Inflammatory macrophage treated with lipopolysaccharide for 4 hours (primary cell): ENCODE data around the gene MAD2L1.
"Not testable (repeated sequence)": the region's sequence is repeated elsewhere in the genome, so short reads cannot be mapped to it uniquely, and the experiment has no call there.

ENCODE experiments used
- DNase-seq: peaks from one replicate; pipeline ENCODE4 v3.0.0-alpha.2; 2020

Gene MAD2L1

GRCh38 chr4:120066517-120067340 lies at the start of gene MAD2L1:
MAD2L1 (minus strand) TSS chr4:120066848; CDS start chr4:120066734, 114 bp downstream.
- peak; percentile 100 for DNase-seq

- DNase-seq, result no peak
These were observed 45.1 kb upstream of the MAD2L1 start for GRCh38 chr4:120111745-120112144.

GRCh38 chr4:120109406-120109805 lies 42.8 kb upstream of the MAD2L1 start:
- no peak for DNase-seq

- DNase-seq, result no peak
These were observed 38.8 kb upstream of the MAD2L1 start for GRCh38 chr4:120105472-120105871.

- no peak for DNase-seq
These were observed 30.1 kb upstream of the MAD2L1 start for GRCh38 chr4:120096508-120097297.

GRCh38 chr4:120088507-120088906 lies 21.9 kb upstream of the MAD2L1 start:
- peak; percentile 36 for DNase-seq

- DNase-seq, result not testable (repeated sequence)
These were observed 21.4 kb upstream of the MAD2L1 start for GRCh38 chr4:120088066-120088465.

GRCh38 chr4:120085705-120086104 lies 19.1 kb upstream of the MAD2L1 start:
- DNase-seq, result peak; percentile 73

- DNase-seq, result no peak
These were observed 17.7 kb upstream of the MAD2L1 start for GRCh38 chr4:120084327-120084726.

- DNase-seq, result no peak
These were observed 16.5 kb upstream of the MAD2L1 start for GRCh38 chr4:120083152-120083551.

GRCh38 chr4:120082251-120082650 lies 15.6 kb upstream of the MAD2L1 start:
- DNase-seq, result no peak

GRCh38 chr4:120081726-120082125 lies 15.1 kb upstream of the MAD2L1 start:
- DNase-seq, result no peak

- no peak for DNase-seq
These were observed 13.9 kb upstream of the MAD2L1 start for GRCh38 chr4:120080533-120080932.

- no peak for DNase-seq
These were observed 13.3 kb upstream of the MAD2L1 start for GRCh38 chr4:120079839-120080520.

GRCh38 chr4:120078216-120078615 lies 11.6 kb upstream of the MAD2L1 start:
- no peak for DNase-seq

- DNase-seq, result peak; percentile 78
These were observed 4.6 kb upstream of the MAD2L1 start for GRCh38 chr4:120071192-120071795.

GRCh38 chr4:120070196-120070595 lies 3.5 kb upstream of the MAD2L1 start:
- no peak for DNase-seq

GRCh38 chr4:120065974-120066516 lies 603 bp downstream of the MAD2L1 start:
- peak; percentile 63 for DNase-seq

- DNase-seq, result no peak
These were observed 1.8 kb downstream of the MAD2L1 start for GRCh38 chr4:120064887-120065286.

GRCh38 chr4:120063711-120064110 lies 2.9 kb downstream of the MAD2L1 start:
- not testable (repeated sequence) for DNase-seq

- no peak for DNase-seq
These were observed 3.9 kb downstream of the MAD2L1 start for GRCh38 chr4:120062663-120063195.

GRCh38 chr4:120059036-120059435 lies 7.6 kb downstream of the MAD2L1 start:
- DNase-seq, result no peak
